Activated naive CD4-positive, alpha-beta T cell treated with anti-CD3 and anti-CD28 coated beads, Interleukin-2, amount 50 U/mL, for 72 hours (primary cell): ENCODE data around the gene PSMD14. TPM values are rescaled to one million over a fixed set of nuclear protein-coding genes. Genes with fewer than 3 reads are reported as not detected.
"Not testable (repeated sequence)": the region's sequence is repeated elsewhere in the genome, so short reads cannot be mapped to it uniquely, and the experiment has no call there.

ENCODE experiments used
- ATAC-seq, 2 donors: fragments of 150-1000 bp; cut with Tn5 transposase; 2 replicates each; pipeline ENCODE4 v1.10.0; 2021; ENCODE audit warnings: mild to moderate bottlenecking in 2 of 2, moderate library complexity in 2 of 2
- DNase-seq, 2 donors: peaks; one replicate each; pipeline ENCODE4 v3.0.0; 2021 to 2022; ENCODE audit warnings: low spot score in 2 of 2
- H3K27ac Mint-ChIP-seq, 2 donors: one replicate each; pipeline ENCODE4 v1.8.0; 2022; ENCODE audit warnings: mild to moderate bottlenecking in 2 of 2, mixed read lengths in 2 of 2
- H3K36me3 Mint-ChIP-seq, 2 donors: one replicate each; pipeline ENCODE4 v1.8.0; 2022; ENCODE audit warnings: mixed read lengths in 2 of 2
- H3K9me3 Mint-ChIP-seq, 2 donors: one replicate each; pipeline ENCODE4 v1.8.0; 2022; ENCODE audit warnings: mixed read lengths in 2 of 2
- total RNA-seq, 2 donors: library from RNA; stranded (reverse); gene quantifications; one replicate each; pipeline ENCODE4 v1.2.3, GENCODE V29; 2022

The PSMD14 gene
- total RNA-seq, 2 donors from 2014 or later: 75.6 to 83.7 TPM

DNA sequence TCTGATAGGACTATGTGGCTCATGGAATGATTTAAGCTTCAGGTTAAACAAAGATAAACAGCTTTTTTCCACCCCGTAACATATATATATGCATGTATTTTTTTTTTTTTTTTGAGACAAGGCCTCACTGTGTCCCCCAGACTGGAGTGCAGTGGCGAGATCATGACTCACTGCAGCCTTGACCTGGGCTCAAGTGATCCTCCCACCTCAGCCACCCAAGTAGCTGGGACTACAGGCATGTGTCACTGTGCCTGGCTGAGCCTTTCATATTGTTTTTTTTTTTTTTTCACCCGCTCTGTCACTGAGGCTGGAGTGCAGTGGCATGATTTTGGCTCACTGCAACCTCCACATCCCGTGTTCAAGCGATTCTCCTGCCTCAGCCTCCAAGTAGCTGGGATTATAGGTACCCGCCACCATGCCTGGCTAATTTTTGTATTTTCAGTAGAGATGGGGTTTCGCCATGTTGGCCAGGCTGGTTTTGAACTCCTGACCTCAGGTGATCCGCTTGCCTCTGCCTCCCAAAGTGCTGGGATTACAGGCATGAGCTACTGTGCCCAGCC, 52.0 kb downstream of the PSMD14 start:
- peaks cover 14 to 48% of the 10 kb centered on the region in 2 donors for H3K36me3 Mint-ChIP-seq
- not testable (repeated sequence) for H3K27ac Mint-ChIP-seq, ATAC-seq, DNase-seq, H3K9me3 Mint-ChIP-seq

DNA sequence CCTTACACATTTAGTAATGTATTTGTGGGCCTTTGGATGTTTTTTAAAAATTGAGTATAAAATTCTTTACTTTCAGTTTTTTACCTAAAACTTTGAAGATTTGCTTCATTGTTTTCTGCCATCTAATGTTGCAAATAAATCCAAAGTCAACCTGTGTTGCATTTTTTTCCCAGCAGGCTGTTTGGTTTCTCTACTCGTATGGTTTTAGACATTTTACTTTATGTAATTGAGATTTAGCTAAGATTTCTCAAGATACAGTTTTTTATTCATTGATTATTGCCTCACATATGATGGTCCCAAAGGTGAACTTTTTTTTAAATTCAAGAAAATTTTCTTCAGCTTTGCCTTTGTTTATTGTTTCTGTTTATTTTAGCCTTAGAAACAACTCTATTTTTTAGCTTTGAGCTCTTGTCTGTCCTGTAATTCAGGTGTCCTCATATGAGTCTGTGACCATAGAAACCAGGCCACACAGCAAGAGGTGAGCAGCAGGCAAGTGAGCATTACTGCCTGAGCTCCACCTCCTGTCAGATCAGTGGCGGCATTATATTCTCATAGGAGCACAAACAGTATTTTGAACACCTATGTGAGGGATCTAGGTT, 54.4 kb downstream of the PSMD14 start:
- peaks cover 14 to 48% of the 10 kb centered on the region in 2 donors for H3K36me3 Mint-ChIP-seq
- H3K9me3 Mint-ChIP-seq: peaks cover 0 to 8% of the 10 kb centered on the region in 2 donors
- no peak overlapping the region for H3K27ac Mint-ChIP-seq
- ATAC-seq: no peak
- no peak for DNase-seq

GRCh38 chr2:161367675-161368074, 59.5 kb downstream of the PSMD14 start:
- no peak for DNase-seq
- Mint-ChIP-seq H3K9me3 (peaks cover 0 to 4% of the 10 kb centered on the region in 2 donors), H3K36me3 (peaks cover 4 to 24% of the 10 kb centered on the region in 2 donors), H3K27ac (no peak overlapping the region)
- no peak for ATAC-seq

DNA sequence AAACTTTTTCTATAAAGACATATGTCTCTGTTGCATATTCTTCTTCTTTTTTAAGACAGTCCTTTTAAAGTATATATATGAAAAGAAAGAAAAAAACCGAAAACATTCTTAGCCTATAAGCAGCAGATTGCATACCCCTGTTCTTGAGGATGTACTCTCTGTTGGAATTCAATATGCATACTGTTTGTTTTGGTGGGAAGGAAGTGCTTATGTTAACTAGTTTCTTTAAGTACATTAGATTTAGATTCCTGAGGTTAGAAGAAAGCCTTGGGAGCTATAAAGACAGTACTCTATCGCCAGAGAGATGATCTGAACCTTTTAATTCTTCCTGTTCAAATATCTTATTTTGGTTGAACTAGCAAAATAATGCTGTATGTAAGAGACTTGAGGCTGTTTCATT, 61.1 kb downstream of the PSMD14 start:
- ATAC-seq: no peak

GRCh38 chr2:161370981-161371380, 62.8 kb downstream of the PSMD14 start:
- no peaks in the 10 kb centered on the region for H3K9me3 Mint-ChIP-seq
- no peak overlapping the region for H3K27ac Mint-ChIP-seq
- ATAC-seq: no peak
- peaks cover 0 to 6% of the 10 kb centered on the region in 2 donors for H3K36me3 Mint-ChIP-seq
- DNase-seq: no peak

More for the DNA sequence above, 61.1 kb downstream of the PSMD14 start:
- peaks cover 0 to 11% of the 10 kb centered on the region in 2 donors for H3K36me3 Mint-ChIP-seq
- no peaks in the 10 kb centered on the region for H3K9me3 Mint-ChIP-seq
- DNase-seq: no peak
- no peak overlapping the region for H3K27ac Mint-ChIP-seq

DNA sequence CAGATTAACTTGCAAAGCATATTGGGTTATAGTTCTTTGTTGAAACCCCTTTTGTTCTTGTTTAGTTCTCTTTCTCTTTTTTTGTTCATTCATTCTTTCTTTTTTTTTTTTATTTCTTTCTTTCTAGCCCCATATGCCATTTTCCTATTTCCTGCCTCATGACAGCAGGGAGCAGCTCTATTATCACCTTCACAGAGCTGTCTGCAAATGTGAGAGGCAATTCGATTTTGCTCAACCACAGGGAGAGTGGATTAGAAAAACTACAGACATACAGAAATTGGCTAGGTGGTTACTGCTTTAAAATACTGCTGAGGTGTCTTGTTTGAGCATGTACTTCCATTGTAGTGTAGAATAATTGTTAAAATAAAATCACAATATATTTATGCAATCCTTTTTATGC, 63.6 kb downstream of the PSMD14 start:
- ATAC-seq (no peak), DNase-seq (no peak)
- Mint-ChIP-seq H3K27ac (no peak overlapping the region), H3K36me3 (peaks cover 0 to 6% of the 10 kb centered on the region in 2 donors), H3K9me3 (no peaks in the 10 kb centered on the region)

- DNase-seq: no peak
- Mint-ChIP-seq H3K36me3 (peaks cover 0 to 6% of the 10 kb centered on the region in 2 donors), H3K9me3 (no peaks in the 10 kb centered on the region), H3K27ac (no peak overlapping the region)
- ATAC-seq: no peak
These were observed 65.7 kb downstream of the PSMD14 start for GRCh38 chr2:161373942-161374341.

DNA sequence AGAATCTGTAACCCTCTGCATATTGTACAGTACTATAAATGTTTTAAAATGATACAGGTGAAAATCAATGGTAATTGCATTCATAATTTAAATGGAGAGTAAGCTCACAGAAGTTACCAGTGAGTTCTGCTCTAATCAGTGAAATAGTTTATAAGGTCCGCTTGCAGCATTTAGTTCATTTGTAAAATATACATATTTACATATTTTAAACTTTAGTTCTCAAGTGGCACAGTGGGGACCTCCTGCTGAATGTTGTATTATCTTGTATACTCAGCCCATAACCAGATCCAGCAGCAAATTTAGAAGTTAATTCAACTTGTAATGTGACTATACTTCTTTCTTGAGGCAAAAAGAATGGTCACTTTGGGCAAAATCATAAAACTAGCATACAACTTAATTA, 66.2 kb downstream of the PSMD14 start:
- ATAC-seq (no peak), DNase-seq (no peak)
- Mint-ChIP-seq H3K9me3 (no peaks in the 10 kb centered on the region), H3K36me3 (peaks cover 0 to 6% of the 10 kb centered on the region in 2 donors), H3K27ac (no peak overlapping the region)

DNA sequence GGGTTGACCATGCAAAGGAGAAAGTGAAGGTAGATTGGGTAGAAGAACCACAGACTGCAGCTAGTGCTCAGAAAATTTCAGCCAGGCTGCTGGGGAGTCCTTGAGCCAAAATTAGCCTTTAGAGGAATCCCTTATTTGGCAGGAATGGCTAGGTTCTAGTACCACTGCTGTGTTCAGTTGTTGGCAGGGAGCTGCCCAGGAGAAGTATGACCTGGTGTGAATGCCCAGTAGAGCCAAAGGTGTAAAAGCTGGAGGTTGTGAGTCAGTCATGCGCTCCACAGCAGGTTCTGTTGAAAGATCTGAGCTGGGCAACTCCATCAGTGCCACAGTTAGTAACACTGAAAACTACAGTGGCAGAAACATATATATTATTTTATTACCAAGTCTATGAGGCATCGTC, 71.5 kb downstream of the PSMD14 start:
- DNase-seq (no peak), ATAC-seq (no peak)
- no peaks in the 10 kb centered on the region for H3K36me3 Mint-ChIP-seq
- H3K9me3 Mint-ChIP-seq: no peaks in the 10 kb centered on the region
- peak overlapping the region in 1 of 2 donors; percentile 36 for H3K27ac Mint-ChIP-seq

GRCh38 chr2:161381546-161381945, 73.3 kb downstream of the PSMD14 start:
- Mint-ChIP-seq H3K9me3 (no peaks in the 10 kb centered on the region), H3K27ac (no peak overlapping the region), H3K36me3 (no peaks in the 10 kb centered on the region)
- ATAC-seq: no peak
- DNase-seq: no peak

DNA sequence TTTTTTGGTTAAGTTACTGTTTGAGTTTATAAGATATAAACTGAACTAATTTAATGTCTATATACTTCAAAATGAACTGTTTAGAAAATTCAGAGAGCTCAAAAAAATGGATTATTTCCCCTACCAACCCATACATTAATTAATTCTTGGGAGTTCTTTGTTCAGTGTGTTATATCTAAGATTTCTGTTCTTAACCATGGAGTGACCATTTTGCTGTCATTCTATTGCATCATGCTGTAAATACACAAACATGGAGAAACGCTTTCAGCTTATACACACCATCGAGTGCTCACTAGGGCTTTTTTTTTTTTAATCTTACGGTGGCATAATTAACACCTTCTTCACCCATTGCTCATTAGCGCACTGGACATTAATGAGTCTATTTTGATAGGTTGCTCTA, 74.5 kb downstream of the PSMD14 start:
- ATAC-seq: no peak
- no peaks in the 10 kb centered on the region for H3K9me3 Mint-ChIP-seq

DNA sequence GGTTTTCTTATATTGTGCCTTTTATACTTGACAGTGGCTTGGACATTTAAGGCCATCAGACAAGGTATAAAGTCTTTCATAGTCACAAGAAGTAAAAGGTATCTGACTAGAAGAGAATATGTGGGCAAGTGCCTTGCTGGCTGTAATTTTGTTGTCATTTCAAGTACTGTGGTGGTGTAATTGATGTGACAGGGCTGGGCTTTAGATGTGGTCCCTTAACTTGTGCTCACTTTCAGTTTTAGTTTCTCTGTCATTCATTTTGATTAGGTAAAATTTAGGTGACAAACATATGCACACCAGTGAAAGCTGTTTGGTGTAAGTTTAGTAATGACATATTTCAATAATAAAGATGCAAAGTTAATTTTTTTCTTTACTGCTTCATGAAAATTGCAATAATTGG, 76.6 kb downstream of the PSMD14 start:
- ATAC-seq (peak; percentile 61 to 96), DNase-seq (peak in 1 of 2 donors; percentile 6)
- no peaks in the 10 kb centered on the region for H3K9me3 Mint-ChIP-seq
- no peak overlapping the region for H3K27ac Mint-ChIP-seq
- H3K36me3 Mint-ChIP-seq: peaks cover 0 to under 1% of the 10 kb centered on the region in 2 donors

More for the DNA sequence above, 74.5 kb downstream of the PSMD14 start:
- H3K36me3 Mint-ChIP-seq: no peaks in the 10 kb centered on the region
- no peak overlapping the region for H3K27ac Mint-ChIP-seq
- no peak for DNase-seq

- no peaks in the 10 kb centered on the region for H3K9me3 Mint-ChIP-seq
These were observed 78.1 kb downstream of the PSMD14 start for GRCh38 chr2:161386228-161386824.

DNA sequence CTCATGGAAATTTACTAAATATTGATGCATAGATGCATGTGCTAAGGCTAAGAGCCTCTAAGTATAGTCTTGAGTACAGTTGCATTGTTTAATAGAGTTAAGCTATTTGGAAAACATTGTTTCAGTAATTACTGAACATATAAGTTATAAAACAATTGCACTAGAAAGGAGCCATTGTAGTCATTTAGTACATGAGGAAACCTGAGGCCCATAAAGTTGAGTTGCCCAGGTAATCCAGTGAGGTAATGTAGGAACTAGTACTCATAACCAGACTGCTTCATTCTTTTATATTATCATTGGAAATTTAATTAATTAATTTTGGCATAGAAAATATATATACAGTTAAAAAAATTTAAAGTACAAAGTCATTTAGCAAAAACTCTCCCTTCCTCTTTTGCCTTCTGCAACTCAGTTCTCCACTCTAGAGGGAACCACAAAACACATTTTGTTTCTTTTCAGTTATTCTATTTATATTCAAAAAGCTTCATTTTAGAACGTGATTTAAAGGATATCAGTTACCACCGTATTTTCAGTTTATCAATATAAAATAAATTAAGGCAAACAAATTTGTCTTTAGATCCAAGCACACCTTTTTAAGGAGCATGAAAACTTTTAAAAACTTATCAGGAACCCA, 80.0 kb downstream of the PSMD14 start:
- no peak overlapping the region for H3K27ac Mint-ChIP-seq
- no peaks in the 10 kb centered on the region for H3K9me3 Mint-ChIP-seq
- DNase-seq: no peak
- peaks cover 5 to 16% of the 10 kb centered on the region in 2 donors for H3K36me3 Mint-ChIP-seq
- no peak for ATAC-seq

More at GRCh38 chr2:161386228-161386824, 78.1 kb downstream of the PSMD14 start:
- Mint-ChIP-seq H3K36me3 (peaks cover 0 to 5% of the 10 kb centered on the region in 2 donors), H3K27ac (no peak overlapping the region)
- DNase-seq (no peak), ATAC-seq (no peak)

DNA sequence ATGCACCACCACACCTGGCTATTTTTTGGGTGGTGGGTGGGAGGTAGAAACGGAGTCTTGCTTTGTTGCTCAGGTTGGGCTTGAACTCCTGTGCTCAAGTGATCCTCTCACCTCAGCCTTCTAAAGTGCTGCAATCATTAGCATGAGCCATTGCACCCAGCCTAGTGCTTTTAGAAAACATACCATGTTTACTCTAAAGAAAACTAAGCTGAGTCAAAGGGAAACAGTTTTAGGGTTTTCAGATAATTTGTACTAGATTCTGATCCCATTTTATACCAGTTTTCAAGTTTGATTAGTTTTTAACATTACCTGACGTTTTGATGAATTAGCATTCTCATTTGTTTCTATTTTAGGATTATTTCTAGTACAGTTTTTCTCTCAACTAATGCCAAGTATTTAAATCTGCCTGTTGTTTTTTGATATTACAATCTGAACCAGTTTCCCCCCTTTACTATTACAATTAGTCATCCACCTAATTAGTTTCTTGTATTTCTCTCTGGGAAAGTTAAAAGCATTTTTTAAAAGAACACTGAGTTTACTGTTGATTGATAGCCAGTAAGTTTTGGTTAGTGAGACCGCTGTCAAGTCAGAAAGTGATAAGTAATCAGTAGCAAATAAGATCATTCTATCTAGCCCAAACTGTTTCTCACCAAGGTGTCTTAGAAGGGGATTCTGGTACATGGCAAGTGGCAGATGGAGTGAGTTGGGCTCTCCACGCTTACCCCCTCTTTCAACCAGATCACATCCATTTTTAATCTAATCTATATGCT, 83.7 kb downstream of the PSMD14 start:
- no peak for DNase-seq
- no peak overlapping the region for H3K27ac Mint-ChIP-seq
- ATAC-seq: peak in 1 of 2 donors; percentile 34
- no peaks in the 10 kb centered on the region for H3K9me3 Mint-ChIP-seq
- H3K36me3 Mint-ChIP-seq: peaks cover 18 to 25% of the 10 kb centered on the region in 2 donors

- DNase-seq: no peak
- Mint-ChIP-seq H3K36me3 (peaks cover 28 to 35% of the 10 kb centered on the region in 2 donors), H3K27ac (no peak overlapping the region), H3K9me3 (no peaks in the 10 kb centered on the region)
- no peak for ATAC-seq
These were observed 91.9 kb downstream of the PSMD14 start for GRCh38 chr2:161400076-161400475.

DNA sequence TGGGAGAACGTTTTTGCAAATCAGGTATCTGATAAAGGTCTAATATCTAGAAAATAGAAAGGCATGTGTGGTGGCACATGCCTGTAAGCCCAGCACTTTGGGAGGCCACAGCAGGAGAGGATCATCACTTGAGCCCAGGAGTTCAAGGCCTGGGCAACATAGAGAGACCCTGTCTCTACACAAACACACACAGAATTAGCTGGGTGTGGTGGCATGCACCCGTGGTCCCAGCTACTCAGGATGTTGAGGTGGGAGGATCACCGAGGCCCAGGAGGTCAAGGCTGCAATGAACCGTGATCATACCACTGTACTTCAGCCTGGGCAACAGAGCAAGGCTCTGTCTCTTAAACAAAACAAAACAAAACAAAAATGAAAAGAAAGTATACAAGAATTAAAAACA, 94.1 kb downstream of the PSMD14 start:
- Mint-ChIP-seq H3K9me3 (no peaks in the 10 kb centered on the region), H3K27ac (no peak overlapping the region), H3K36me3 (peaks cover 15 to 19% of the 10 kb centered on the region in 2 donors)
- DNase-seq (no peak), ATAC-seq (no peak)
